SK-N-SH (cell line): ENCODE data around the gene GLG1. TPM values are rescaled to one million over a fixed set of nuclear protein-coding genes. Genes with fewer than 3 reads are reported as not detected.

Experiments used
- CTCF ChIA-PET: fragments of 300-600, 350-600 bp; formaldehyde crosslinking; extraction: SDS; loops from one replicate; lab custom pipeline; 2021; lab: Yijun Ruan, JAX
- POLR2A ChIA-PET: fragments of 350-600 bp; sonication (Branson Sonifier 250); formaldehyde crosslinking; extraction: SDS; loops from one replicate; lab custom pipeline; 2020; ENCODE audit warnings: antibody characterized with exemption, inconsistent platforms; lab: Yijun Ruan, JAX
- DNase-seq: peaks from one replicate; pipeline ENCODE4 v3.0.0; 2012
- H2AFZ ChIP-seq: fragments of 200-600 bp; sonication (generic); 2 replicates; pipeline ENCODE4 v1.8.1; 2016; ENCODE audit warnings: antibody characterized with exemption, mild to moderate bottlenecking, low read depth
- H3F3A ChIP-seq: fragments of 200-600 bp; sonication (generic); replicated peaks from 2 replicates; pipeline ENCODE3; 2016; ENCODE audit warnings: antibody characterized with exemption, mild to moderate bottlenecking; ENCODE audit not compliant: insufficient read depth
- H3K27ac ChIP-seq, 2 experiments: fragments of 200-500 bp in 1 of 2; fragments of 200-600 bp in 1 of 2; sonication (Bioruptor generic) in 1 of 2; sonication (generic), shearing (Covaris generic) in 1 of 2; 2 replicates each; pipeline versions ENCODE4 v1.5.1 to v1.6.1; 2014 to 2016; ENCODE audit warnings: low read depth in 2 of 2, inconsistent platforms in 1 of 2, low read length in 1 of 2, mild to moderate bottlenecking in 1 of 2, mixed read lengths in 1 of 2
- H3K27me3 ChIP-seq: fragments of 200-600 bp; sonication (generic), shearing (Covaris generic); 2 replicates; pipeline ENCODE4 v1.6.1; 2016; ENCODE audit warnings: mixed run types; ENCODE audit not compliant: insufficient read depth
- H3K36me3 ChIP-seq, 2 experiments: fragments of 200-500 bp in 1 of 2; fragments of 200-600 bp in 1 of 2; sonication (Bioruptor generic) in 1 of 2; sonication (generic) in 1 of 2; replicated peaks in 1 of 2; 2 replicates each; pipeline versions ENCODE3 to v1.5.1; 2014 to 2016; ENCODE audit warnings: low read length in 1 of 2, mild to moderate bottlenecking in 1 of 2; ENCODE audit not compliant: insufficient read depth in 2 of 2, control insufficient read depth in 1 of 2
- H3K4me1 ChIP-seq, 2 experiments: fragments of 200-500 bp in 1 of 2; fragments of 200-600 bp in 1 of 2; sonication (Bioruptor generic) in 1 of 2; sonication (generic), shearing (Covaris generic) in 1 of 2; 2 replicates each; pipeline versions ENCODE4 v1.5.1 to v1.6.1; 2014 to 2016; ENCODE audit warnings: low read depth in 1 of 2, low read length in 1 of 2, mixed run types in 1 of 2; ENCODE audit not compliant: insufficient read depth in 2 of 2, control insufficient read depth in 1 of 2
- H3K4me2 ChIP-seq: fragments of 200-600 bp; sonication (generic), shearing (Covaris generic); 2 replicates; pipeline ENCODE4 v1.6.1; 2017; ENCODE audit warnings: mixed run types
- H3K4me3 ChIP-seq, 2 experiments: fragments of 200-500 bp in 1 of 2; fragments of 200-600 bp in 1 of 2; sonication (Bioruptor generic) in 1 of 2; sonication (generic), shearing (Covaris generic) in 1 of 2; 2 replicates each; pipeline versions ENCODE4 v1.5.1 to v1.8.1; 2014 to 2016; ENCODE audit warnings: low read depth in 2 of 2, inconsistent platforms in 1 of 2, low read length in 1 of 2, mild to moderate bottlenecking in 1 of 2, mixed read lengths in 1 of 2, moderate library complexity in 1 of 2
- H3K79me2 ChIP-seq: fragments of 200-600 bp; sonication (generic); 2 replicates; pipeline ENCODE4 v1.8.1; 2017; ENCODE audit warnings: mild to moderate bottlenecking; ENCODE audit not compliant: insufficient read depth
- H3K9ac ChIP-seq: fragments of 200-600 bp; sonication (generic); 2 replicates; pipeline ENCODE4 v1.6.1; 2017; ENCODE audit warnings: mixed run types
- H3K9me2 ChIP-seq: fragments of 200-600 bp; sonication (generic); 2 replicates; pipeline ENCODE4 v1.6.1; 2017; ENCODE audit warnings: mixed run types
- H3K9me3 ChIP-seq: fragments of 200-600 bp; sonication (generic); 2 replicates; pipeline ENCODE4 v1.6.1; 2017; ENCODE audit warnings: mixed run types, mild to moderate bottlenecking, moderate library complexity
- H4K20me1 ChIP-seq: fragments of 200-600 bp; sonication (generic); 2 replicates; pipeline ENCODE4 v1.6.1; 2017; ENCODE audit warnings: mild to moderate bottlenecking, mixed run types; ENCODE audit not compliant: insufficient read depth
- CHD2 ChIP-seq: fragments of 150-350 bp; IDR thresholded peaks from 2 replicates; pipeline ENCODE4 v1.6.1; 2018; ENCODE audit warnings: low read length; ENCODE audit not compliant: partially characterized antibody
- ELF1 ChIP-seq: IDR thresholded peaks from 2 replicates; pipeline ENCODE4 v1.4.0; 2012
- EZH2phosphoT487 ChIP-seq: fragments of 200-600 bp; sonication (generic); IDR thresholded peaks from 2 replicates; pipeline ENCODE4 v1.6.1; 2017; ENCODE audit warnings: low read depth, mixed run types, mild to moderate bottlenecking, antibody characterized with exemption, moderate library complexity, borderline replicate concordance
- FOXM1 ChIP-seq: IDR thresholded peaks from 2 replicates; pipeline ENCODE4 v1.4.0; 2012; ENCODE audit warnings: low read depth, mild to moderate bottlenecking
- GABPA ChIP-seq: IDR thresholded peaks from 2 replicates; pipeline ENCODE4 v1.4.0; 2012; ENCODE audit warnings: low read depth, mild to moderate bottlenecking
- GATA2 ChIP-seq: sonication (generic); formaldehyde crosslinking; IDR thresholded peaks from 2 replicates; pipeline ENCODE4 v1.5.0; 2020; ENCODE audit warnings: mild to moderate bottlenecking, missing genetic modification reagents
- MEF2A ChIP-seq: IDR thresholded peaks from 2 replicates; pipeline ENCODE4 v1.4.0; 2012; ENCODE audit warnings: low read depth, borderline replicate concordance
- NFIC ChIP-seq: IDR thresholded peaks from 2 replicates; pipeline ENCODE4 v1.4.0; 2012; ENCODE audit warnings: borderline replicate concordance
- RFX5 ChIP-seq: IDR thresholded peaks from 2 replicates; pipeline ENCODE4 v1.6.1; 2012; ENCODE audit warnings: mild to moderate bottlenecking, improper control_type of control experiment, low read length
- RXRA ChIP-seq: IDR thresholded peaks from 2 replicates; pipeline ENCODE4 v1.4.0; 2012; ENCODE audit warnings: low read depth, mild to moderate bottlenecking, borderline replicate concordance
- TEAD4 ChIP-seq: IDR thresholded peaks from 2 replicates; pipeline ENCODE4 v1.4.0; 2012; ENCODE audit warnings: mild to moderate bottlenecking, borderline replicate concordance; ENCODE audit not compliant: insufficient read depth
- YY1 ChIP-seq: IDR thresholded peaks from 2 replicates; pipeline ENCODE4 v1.4.0; 2012; ENCODE audit warnings: low read depth, mild to moderate bottlenecking
- WGBS: methylation state at CpG from one replicate; pipeline ENCODE4 v1.1.6; 2017; ENCODE audit warnings: low lambda C conversion rate; 5-methylcytosine and 5-hydroxymethylcytosine counted together
- polyA plus RNA-seq, 3 experiments: library from polyadenylated mRNA; depleted of rRNA; stranded (reverse); fragments of >200 nt; gene quantifications; 2 replicates each; pipeline ENCODE4 v1.2.3, GENCODE V29; 2012
- TF ChIP-seq, protein P1 (sequence below): fragments of 200-600 bp; sonication (generic); IDR thresholded peaks from 2 replicates; pipeline ENCODE4 v1.6.1; 2017; ENCODE audit warnings: antibody characterized with exemption, mild to moderate bottlenecking, moderate library complexity
- TF ChIP-seq, protein P2 (sequence below): IDR thresholded peaks from 2 replicates; pipeline ENCODE4; 2012

The GLG1 gene
- polyA plus RNA-seq, 1 of the 3 experiments (the other 2 are of a cell fraction) = 71.1 TPM

DNA sequence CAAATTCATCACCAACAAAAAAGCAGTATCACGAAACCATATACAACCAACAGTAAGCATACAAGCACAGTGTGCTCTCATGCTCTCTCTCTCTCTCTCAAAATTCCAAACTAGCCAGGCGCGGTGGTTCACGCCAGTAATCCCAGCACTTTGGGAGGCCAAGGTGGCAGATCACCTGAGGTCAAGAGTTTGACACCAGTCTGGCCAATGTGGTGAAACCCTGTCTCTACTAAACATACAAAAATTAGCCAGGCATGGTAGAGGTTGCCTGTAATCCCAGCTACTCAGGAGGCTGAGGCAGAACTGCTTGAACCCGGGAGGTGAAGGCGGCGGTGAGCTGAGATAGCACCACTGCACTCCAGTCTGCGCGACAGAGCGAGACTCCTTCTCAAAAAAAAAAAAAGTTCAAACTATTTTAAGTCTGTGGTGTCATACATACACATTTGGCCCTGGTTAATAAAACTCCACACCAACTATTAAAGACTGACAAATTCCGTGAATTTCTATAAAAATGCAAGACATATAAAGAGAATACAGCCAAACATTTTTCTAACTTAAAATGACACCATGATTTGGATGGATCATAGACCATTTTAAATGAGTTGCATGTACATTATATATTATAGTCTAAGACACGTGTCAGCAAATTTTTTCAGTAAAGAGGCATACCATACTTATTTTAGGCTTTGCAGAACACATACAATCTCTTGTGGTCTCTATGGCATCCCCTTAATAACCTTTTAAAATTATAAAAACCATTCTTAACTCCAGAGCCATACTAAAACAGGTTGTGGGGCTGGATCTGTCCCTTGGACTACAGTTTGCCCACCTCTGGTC is 30.9 kb downstream of the GLG1 start:
- CTCF ChIA-PET = interaction anchor here (0.7 to 1.1 kb wide), 2 partner anchors 8 to 26 kb away, joined by 3 to 5 read pairs; no protein-coding TSS in a partner anchor
- Histone ChIP-seq H4K20me1 (peaks cover 63% of the 10 kb centered on the region), H3K4me3 (no peak overlapping the region), H3K27ac (no peak overlapping the region), H3K79me2 (peaks cover 91% of the 10 kb centered on the region), H3K36me3 (no peaks in the 10 kb centered on the region), H3F3A (peaks cover 29% of the 10 kb centered on the region), H3K9ac (no peak overlapping the region), H3K4me2 (no peak overlapping the region), H3K4me1 (peaks cover 4 to 34% of the 10 kb centered on the region in 2 experiments), H3K9me3 (no peaks in the 10 kb centered on the region), H2AFZ (no peak overlapping the region), H3K27me3 (no peaks in the 10 kb centered on the region), H3K9me2 (no peaks in the 10 kb centered on the region)
- 97% methylated on average over 12 of the region's 12 CpGs for WGBS
- DNase-seq = no peak
- POLR2A ChIA-PET = no interaction called here
- TF ChIP-seq GATA2 (CRISPR knock-in tag) (no peak), TEAD4 (no peak), FOXM1 (no peak), NFIC (no peak), RFX5 (no peak), RXRA (no peak), YY1 (no peak), EZH2phosphoT487 (no peak), ELF1 (no peak), MEF2A (no peak), GABPA (no peak), CHD2 (no peak)
- TF ChIP-seq, protein P1, sequence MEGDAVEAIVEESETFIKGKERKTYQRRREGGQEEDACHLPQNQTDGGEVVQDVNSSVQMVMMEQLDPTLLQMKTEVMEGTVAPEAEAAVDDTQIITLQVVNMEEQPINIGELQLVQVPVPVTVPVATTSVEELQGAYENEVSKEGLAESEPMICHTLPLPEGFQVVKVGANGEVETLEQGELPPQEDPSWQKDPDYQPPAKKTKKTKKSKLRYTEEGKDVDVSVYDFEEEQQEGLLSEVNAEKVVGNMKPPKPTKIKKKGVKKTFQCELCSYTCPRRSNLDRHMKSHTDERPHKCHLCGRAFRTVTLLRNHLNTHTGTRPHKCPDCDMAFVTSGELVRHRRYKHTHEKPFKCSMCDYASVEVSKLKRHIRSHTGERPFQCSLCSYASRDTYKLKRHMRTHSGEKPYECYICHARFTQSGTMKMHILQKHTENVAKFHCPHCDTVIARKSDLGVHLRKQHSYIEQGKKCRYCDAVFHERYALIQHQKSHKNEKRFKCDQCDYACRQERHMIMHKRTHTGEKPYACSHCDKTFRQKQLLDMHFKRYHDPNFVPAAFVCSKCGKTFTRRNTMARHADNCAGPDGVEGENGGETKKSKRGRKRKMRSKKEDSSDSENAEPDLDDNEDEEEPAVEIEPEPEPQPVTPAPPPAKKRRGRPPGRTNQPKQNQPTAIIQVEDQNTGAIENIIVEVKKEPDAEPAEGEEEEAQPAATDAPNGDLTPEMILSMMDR = no peak
- TF ChIP-seq, protein P2, sequence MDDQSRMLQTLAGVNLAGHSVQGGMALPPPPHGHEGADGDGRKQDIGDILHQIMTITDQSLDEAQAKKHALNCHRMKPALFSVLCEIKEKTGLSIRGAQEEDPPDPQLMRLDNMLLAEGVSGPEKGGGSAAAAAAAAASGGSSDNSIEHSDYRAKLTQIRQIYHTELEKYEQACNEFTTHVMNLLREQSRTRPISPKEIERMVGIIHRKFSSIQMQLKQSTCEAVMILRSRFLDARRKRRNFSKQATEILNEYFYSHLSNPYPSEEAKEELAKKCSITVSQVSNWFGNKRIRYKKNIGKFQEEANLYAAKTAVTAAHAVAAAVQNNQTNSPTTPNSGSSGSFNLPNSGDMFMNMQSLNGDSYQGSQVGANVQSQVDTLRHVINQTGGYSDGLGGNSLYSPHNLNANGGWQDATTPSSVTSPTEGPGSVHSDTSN = no peak
